GM21619 (cell line): ENCODE measurements around the gene BTG2.

Source experiments
- ATAC-seq: cut with Tn5 transposase; IDR thresholded peaks from one replicate; pipeline ENCODE4 v1.9.1; 2021; ENCODE audit not compliant: unreplicated experiment

The BTG2 gene

DNA sequence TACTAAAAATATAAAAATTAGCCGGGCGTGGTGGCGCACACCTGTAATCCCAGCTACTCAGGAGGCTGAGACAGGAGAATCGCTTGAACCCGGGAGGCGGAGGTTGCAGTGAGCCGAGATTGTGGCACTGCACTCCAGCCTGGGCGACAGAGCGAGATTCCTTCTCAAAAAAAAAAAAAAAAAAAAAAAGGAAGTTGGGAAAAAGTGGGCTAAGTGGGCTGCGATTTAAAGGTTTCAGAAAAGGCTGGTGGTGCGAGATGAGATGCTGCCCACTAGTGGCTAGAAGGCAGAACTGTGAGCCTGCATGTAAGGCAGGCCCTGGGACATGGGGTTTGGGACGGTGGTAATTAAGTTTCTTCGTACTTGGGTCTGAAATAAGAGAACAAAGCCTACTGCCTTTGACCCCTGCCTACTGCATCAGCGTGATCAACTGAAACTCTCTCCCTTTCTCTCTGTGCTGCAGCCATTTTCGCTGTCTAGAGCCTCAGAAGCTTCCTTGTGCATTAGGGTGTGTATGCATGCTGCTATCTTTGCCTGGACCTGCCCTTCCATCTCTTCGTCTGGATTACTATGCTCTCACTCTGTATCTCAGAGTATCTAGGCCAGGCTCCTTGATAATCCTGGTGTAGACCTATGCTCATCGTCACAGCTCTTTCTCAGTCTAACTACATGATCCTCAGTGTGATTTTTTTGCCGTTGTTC, 33.2 kb downstream of the BTG2 start:
- ATAC-seq: no peak

GRCh38 chr1:203340112-203340790, 34.9 kb downstream of the BTG2 start:
- ATAC-seq: no peak

GRCh38 chr1:203342192-203342940, 37.0 kb downstream of the BTG2 start:
- ATAC-seq: no peak

DNA sequence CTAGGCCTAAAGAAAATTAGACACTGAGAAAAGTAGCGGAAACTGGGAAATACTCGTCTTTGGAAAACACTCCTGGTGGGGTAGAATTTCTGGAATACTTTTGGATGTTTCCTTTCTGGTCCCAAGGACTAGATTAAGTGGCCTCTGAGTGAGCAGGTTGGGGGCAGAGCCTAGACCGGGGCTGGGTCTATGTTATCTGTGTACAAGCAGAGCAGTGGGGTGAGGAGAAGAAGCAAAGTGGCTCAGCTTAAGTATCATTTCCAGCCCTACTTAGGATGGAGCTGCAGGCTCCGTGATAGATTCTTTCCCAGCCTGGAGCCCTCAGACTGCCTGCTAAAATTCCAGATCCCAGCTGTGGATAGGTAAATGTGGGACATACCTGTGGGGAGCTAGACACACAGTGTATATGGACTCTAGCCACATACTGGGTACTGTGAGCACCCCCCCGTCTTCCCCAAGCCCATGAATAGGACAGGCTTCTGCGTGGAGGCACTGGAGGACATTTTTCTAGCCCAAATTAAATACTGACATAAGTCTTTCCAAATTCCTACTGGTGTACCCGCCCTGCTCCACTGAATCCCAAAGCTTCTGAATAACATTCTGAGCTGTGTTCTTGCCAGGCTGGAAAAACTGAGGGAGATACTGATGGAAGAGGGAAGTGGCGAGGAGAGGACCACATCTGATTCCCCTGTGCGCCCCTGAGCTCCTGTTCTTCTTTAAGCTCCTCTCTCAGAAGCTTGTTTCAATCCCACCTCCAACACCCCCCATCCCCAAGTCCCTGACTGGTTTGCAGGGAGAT, 38.8 kb downstream of the BTG2 start:
- ATAC-seq: no peak

GRCh38 chr1:203346060-203346768, 40.9 kb downstream of the BTG2 start:
- ATAC-seq: no peak

DNA sequence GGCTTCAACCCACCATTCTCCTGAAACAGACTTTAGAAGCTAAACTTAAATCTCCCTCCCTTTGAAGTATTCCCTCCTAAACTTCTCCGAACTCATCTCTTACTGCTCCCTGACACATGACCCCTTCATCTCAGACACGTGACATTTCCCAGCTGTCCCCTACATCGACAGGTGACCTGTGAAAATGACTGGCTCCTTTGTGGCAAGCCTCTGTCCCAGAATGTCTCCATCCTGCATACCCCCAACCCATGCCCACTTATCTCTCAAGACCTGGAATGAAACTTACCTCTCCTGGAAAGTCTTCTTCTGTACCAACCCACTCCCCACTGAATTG, 41.4 kb downstream of the BTG2 start:
- ATAC-seq: no peak

GRCh38 chr1:203349166-203349565, 43.8 kb downstream of the BTG2 start:
- no peak for ATAC-seq

- no peak for ATAC-seq
These were observed 44.6 kb downstream of the BTG2 start for GRCh38 chr1:203349773-203350524.

GRCh38 chr1:203351037-203351625, 45.8 kb downstream of the BTG2 start, which contains the start of gene FMOD:
FMOD (minus strand) TSS chr1:203351122; CDS start chr1:203348270, 2,852 bp downstream.
- ATAC-seq: no peak

DNA sequence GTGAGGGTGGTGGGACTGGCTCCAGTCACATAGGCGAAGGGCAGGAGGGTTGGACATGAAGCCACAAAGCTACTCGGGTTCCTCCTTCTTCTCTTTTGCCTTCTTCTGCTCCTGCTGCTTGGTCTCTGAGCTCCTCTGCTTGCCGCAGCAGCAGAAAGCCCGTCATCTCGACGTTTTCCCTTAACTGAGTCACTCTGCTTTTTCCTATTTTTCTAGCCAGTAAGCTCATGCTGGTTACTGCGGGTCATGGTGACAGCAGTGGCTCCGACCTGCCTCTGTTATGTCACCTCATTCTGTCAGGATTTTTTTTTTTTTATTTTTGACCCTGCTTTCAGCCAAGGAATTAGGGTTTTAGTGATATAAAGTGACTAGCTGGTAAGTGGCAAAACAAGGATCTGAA, 48.2 kb downstream of the BTG2 start:
- no peak for ATAC-seq

DNA sequence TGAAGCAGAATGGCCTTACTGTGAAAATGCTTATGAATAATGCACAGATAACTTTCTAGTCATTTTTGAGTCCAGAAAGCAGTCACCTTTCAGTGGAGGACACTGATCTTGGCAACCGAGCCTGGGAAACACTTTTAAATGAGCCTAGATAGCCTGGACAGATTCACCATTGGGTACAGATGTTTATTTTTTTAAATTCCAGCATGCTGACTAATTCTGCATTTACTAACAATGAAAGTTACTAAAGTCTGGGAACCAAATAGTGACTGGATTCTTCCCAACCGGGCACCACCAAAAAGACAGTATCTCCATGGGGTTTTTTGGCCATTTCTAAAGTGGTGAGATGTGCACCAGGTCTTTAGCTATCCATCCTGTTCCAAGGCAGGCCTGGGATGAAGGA, 48.9 kb downstream of the BTG2 start:
- no peak for ATAC-seq

- no peak for ATAC-seq
These were observed 53.8 kb downstream of the BTG2 start for GRCh38 chr1:203359010-203359571.
